Measurements from ENCODE around the gene PYGB.

Gene PYGB

DNA sequence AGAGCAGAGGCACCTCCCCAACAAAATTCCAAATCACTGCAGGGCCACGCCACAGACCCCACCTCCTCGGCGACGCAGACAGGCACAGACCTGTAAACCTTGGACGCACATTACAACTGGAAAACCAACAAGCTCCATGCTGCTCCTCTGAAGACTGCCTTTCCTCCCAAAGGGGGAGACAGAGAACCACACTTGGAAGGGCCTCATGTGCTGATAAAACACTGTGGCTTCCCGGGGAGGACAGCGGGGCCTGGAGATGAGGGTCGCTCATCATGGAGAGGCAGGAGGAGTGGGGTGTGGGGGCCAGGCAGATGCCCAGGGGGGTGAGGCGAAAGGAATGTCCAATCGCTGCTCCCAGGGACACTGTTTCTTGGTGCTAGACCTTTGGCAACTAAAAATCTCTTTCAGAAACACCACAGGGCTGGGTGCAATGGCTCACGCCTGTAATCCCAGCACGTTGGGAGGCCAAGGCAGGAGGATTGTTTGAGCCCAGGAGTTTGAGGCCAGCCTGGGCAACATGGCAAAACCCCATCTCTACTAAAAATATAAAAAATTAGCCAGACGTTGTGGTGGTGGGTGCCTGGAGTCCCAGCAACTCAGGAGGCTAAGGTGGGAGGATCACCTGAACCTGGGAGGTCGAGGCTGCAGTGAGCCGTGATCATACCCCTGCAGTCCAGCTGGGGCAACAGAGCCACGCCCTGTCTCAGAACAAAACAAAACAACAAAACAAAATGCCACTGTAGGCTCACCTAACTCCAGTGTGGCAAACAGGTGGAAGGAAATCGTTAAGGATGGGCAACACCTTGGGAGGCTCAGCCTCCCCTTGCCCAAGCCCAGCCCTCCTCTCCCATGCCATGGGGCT is 88.9 kb downstream of the PYGB start:
- peak; percentile 62 for DNase-seq (ENCODE audit: low spot score)

- DNase-seq (ENCODE audit: low spot score) = peak; percentile 33
These were observed 90.5 kb downstream of the PYGB start for GRCh38 chr20:25338112-25339023.

GRCh38 chr20:25339608-25340007 is 91.7 kb downstream of the PYGB start:
- DNase-seq (ENCODE audit: low spot score) = no peak

DNA sequence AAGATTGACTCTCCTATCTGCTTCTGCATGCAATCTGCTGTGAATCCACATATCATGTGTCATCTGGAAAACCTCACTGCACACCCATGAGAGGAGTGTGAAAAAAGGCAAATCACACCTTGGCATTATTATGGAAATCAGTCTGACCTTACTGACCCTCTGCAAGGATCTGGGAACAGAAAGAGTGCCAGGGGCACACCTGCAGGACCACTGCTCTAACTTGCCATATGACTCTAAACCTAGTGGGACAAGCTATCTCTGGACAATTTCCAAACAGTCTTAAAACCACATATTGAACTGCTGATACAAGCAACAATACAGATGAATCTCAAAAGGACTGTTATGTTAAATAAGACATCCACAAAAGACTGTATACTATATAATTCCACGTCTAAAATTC is 92.5 kb downstream of the PYGB start:
- DNase-seq (ENCODE audit: low spot score) = no peak

DNA sequence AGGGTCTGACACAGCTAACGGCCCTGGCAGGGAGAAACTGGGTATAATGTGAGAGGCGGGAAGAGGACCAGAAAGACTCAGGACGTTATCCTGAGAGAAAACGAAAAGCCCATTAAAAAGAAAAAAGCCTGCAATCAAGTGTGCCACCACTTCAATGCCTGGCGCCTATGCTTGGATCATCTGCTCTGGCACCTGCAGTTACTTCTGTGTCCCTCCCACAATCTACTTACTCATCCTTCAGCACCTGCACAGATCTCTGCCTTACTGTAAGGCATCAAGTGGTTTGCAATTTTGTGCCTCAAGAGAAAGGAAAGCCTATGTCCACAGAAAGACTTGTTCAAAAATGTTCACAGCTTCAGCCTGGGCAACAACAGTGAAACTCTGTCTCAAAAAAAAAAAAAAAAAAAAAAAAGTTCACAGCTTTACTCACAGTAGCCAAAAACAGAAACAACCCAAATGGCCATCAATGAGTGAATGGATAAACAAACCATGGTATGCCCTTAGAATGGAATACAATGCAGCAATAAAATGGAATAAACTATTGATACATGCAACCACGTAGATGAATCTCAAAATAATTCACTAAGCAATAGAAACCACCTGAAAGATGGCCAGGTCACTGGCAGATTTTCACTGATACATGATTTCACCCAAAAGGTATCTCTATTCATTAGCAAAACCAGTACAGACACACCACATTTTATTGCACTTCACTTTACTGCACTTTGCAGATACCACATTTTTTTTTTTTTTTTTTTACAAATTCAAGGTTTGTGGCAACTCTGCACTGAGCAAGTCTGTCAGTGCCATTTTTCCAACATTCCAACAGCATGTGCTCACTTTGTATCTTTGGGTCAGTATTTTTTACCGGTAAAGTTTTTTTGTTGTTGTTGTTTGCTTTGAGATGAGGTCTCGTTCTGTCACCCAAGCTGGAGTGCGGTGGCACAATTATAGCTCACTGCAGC is 94.1 kb downstream of the PYGB start:
- no peak for DNase-seq (ENCODE audit: low spot score)

DNA sequence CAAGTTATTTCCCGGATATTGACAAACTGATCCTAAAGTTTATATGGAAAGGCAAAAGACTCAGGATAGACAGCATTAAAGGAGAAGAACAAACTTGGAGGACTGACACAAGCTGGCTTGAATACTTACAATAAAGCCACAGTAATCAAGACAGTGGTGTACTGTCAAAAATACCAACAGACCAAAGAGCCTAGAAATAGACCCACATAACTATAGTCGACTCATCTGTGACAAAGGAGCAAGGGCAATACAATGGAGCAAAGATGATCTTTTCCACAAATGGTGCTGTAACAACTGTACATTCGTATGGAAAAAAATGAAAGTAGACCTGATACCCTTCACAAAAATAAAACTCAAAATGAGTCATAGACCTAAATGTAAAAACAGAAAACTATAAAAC is 96.7 kb downstream of the PYGB start:
- DNase-seq (ENCODE audit: low spot score) = no peak

GRCh38 chr20:25345721-25346120 is 97.8 kb downstream of the PYGB start:
- no peak for DNase-seq (ENCODE audit: low spot score)

DNA sequence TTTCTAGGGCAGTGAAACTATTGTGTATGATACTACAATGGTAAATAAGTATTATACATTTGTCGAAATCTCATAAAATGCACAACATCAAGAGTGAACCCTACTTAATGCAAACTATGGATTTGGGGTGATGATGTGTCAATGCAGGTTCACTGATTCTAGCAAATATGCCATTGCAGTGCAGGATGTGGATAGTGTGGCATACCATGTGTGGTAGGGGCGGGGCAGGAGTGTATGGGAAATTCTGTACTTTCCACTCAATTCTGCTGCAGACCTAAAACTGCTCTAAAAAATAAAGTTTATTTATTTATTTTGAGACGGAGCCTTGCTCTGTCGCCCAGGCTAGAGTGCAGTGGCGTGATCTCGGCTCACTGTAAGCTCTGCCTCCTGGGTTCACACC is 98.5 kb downstream of the PYGB start:
- DNase-seq (ENCODE audit: low spot score) = no peak
